Ovary (tissue), 10 donors: ENCODE data around the gene GCN1. TPM values are rescaled to one million over a fixed set of nuclear protein-coding genes. Genes with fewer than 3 reads are reported as not detected.

Experiments
- DNase-seq, 5 donors: peaks; one replicate each; pipeline ENCODE4 v3.0.0-alpha.2; 2019 to 2020
- H3K27ac ChIP-seq, 2 donors: fragments of 200-600 bp; one replicate each; pipeline versions ENCODE4 v1.5.1 to v1.8.0; 2019 to 2022
- H3K27me3 ChIP-seq: fragments of 200-600 bp; one replicate; pipeline ENCODE4 v1.8.0; 2022
- H3K36me3 ChIP-seq: fragments of 200-600 bp; sonication (generic); one replicate; pipeline ENCODE4 v1.5.1; 2019
- H3K4me1 ChIP-seq: one replicate; pipeline ENCODE4 v1.8.1; 2013; ENCODE audit warnings: mild to moderate bottlenecking, moderate library complexity; ENCODE audit not compliant: insufficient read depth
- H3K4me3 ChIP-seq: fragments of 200-600 bp; sonication (generic); one replicate; pipeline ENCODE4 v1.5.1; 2017
- H3K9me3 ChIP-seq, 2 donors: fragments of 200-600 bp in 1 of 2; sonication (generic) in 1 of 2; one replicate each; pipeline versions ENCODE4 v1.5.1 to v1.8.1; 2013 to 2019; ENCODE audit warnings: mild to moderate bottlenecking in 1 of 2, moderate library complexity in 1 of 2
- EP300 ChIP-seq: sonication (generic); formaldehyde crosslinking; IDR thresholded peaks from one replicate; pipeline ENCODE4 v1.6.1; 2017; ENCODE audit warnings: antibody characterized with exemption
- POLR2A ChIP-seq: fragments of 450-650 bp; IDR thresholded peaks from one replicate; pipeline ENCODE4 v1.6.1; 2017; ENCODE audit warnings: antibody characterized with exemption, mild to moderate bottlenecking, moderate library complexity
- WGBS, 3 donors: extraction: QIAGEN DNeasy Blood & Tissue Kit in 1 of 3; methylation state at CpG; one replicate each; pipeline versions ENCODE4 v1.1.5 to v1.1.7; 2013 to 2017; 5-methylcytosine and 5-hydroxymethylcytosine counted together
- intact Hi-C, 4 donors: fragments of 100-400 bp; cut with DNase I; formaldehyde crosslinking; loops; one replicate each; pipeline versions ENCODE4 v1.11.0 to v1.15.1; 2022 to 2023
- long read RNA-seq, 3 donors: library from polyadenylated mRNA in 2 of 3; unstranded in 2 of 3; transcript quantifications; one replicate each; pipeline ENCODE4 v2.0.0 and lab custom pipeline, GENCODE V29; 2021 to 2026
- polyA plus RNA-seq, 2 donors: library from polyadenylated mRNA; stranded (reverse); fragments of 200-250 nt in 1 of 2; fragments of 350-450 nt in 1 of 2; fragmentation: Illumina TruSeq in 1 of 2; extraction: RNeasy Lipid Tissue Mini Kit (QIAGEN cat#74804) in 1 of 2; gene quantifications; one replicate each; pipeline ENCODE4 v1.2.3, GENCODE V29; 2013 to 2014
- total RNA-seq, 7 donors: library from RNA; depleted of rRNA in 2 of 7; stranded (reverse); fragments of >200 nt in 2 of 7; fragmentation: NEBNext Ultra II Directional in 3 of 7; extraction: Animal tissue kit (Norgen Biotek cat#: 25700) in 3 of 7; gene quantifications; one replicate each; pipeline versions ENCODE4 v1.1.0 to v1.2.4, GENCODE V29; 2016 to 2023
- TF ChIP-seq, protein P1 (sequence below), 3 donors: fragments of 450-650 bp in 2 of 3; fragments of 200-600 bp in 1 of 3; IDR thresholded peaks; one replicate each; pipeline versions ENCODE4 v1.5.1 to v1.8.0; 2016 to 2022; ENCODE audit warnings: antibody characterized with exemption in 3 of 3, mild to moderate bottlenecking in 1 of 3
- donor health status: DM: no; HTN: no; CAD: no; lungs with moderate emphysema.
- donor health status: DM: no; HTN: no; CAD: no.
- donor health status: Bipolar disorder and iron deficiency.
- donor health status: DM: yes; HTN: yes; CAD: no.
- donor health status: DM: no; HTN: no; CAD: no.
- donor health status: DM: yes; HTN: yes; CAD: no.

The GCN1 gene
- total RNA-seq (10 to 100 TPM; 34.6 to 86.2 (median 69.8) TPM), polyA plus RNA-seq (10 to 100 TPM; 22.6 to 25.6 TPM)
- long read RNA-seq, donor 1, partial matches to known transcripts, result 46 of 54 reads
- long read RNA-seq, donor 1, other reads (novel, unspliced or antisense), result 8 of 54 reads
- long read RNA-seq, donor 2, partial matches to known transcripts, result 18 of 18 reads
- long read RNA-seq, donor 2, other reads (novel, unspliced or antisense), result 0 of 18 reads
- long read RNA-seq, donor 3, full-length matches to known transcripts, result 8 of 87 reads
- long read RNA-seq, donor 3, partial matches to known transcripts, result 69 of 87 reads
- long read RNA-seq, donor 3, other reads (novel, unspliced or antisense), result 10 of 87 reads

GRCh38 chr12:120194534-120195395 lies at the start of gene GCN1:
Gene GCN1, minus strand, starts transcription at chr12:120194715. Its CDS starts 18 bp downstream, at chr12:120194697.
- Histone ChIP-seq H3K27me3 (no peaks in the 10 kb centered on the region), H3K9me3 (no peaks in the 10 kb centered on the region), H3K27ac (peak within 1 kb of the TSS in 1 of 2 donors; percentile 81), H3K4me1 (peaks cover 12% of the 10 kb centered on the region), H3K4me3 (peak within 1 kb of the TSS; percentile 85), H3K36me3 (no peaks in the 10 kb centered on the region)
- WGBS, 3 donors, result 1 to 4% (median 2%) methylated on average over 38 to 62 of the region's 62 CpGs
- DNase-seq, result peak; percentile 78 to 93 (median 87)
- intact Hi-C loops, result no loop called here
- TF ChIP-seq POLR2A, result peak; percentile 79
- TF ChIP-seq EP300, result no peak

- H3K4me3 ChIP-seq, result no peak overlapping the region
- no peak overlapping the region for H3K27ac ChIP-seq
- H3K27me3 ChIP-seq, result no peaks in the 10 kb centered on the region
- 72 to 85% (median 81%) methylated on average over 8 of the region's 8 CpGs for WGBS, 3 donors
- H3K9me3 ChIP-seq, result no peaks in the 10 kb centered on the region
- intact Hi-C loops, result no loop called here
- H3K4me1 ChIP-seq, result peaks cover 5% of the 10 kb centered on the region
- TF ChIP-seq, protein P1, sequence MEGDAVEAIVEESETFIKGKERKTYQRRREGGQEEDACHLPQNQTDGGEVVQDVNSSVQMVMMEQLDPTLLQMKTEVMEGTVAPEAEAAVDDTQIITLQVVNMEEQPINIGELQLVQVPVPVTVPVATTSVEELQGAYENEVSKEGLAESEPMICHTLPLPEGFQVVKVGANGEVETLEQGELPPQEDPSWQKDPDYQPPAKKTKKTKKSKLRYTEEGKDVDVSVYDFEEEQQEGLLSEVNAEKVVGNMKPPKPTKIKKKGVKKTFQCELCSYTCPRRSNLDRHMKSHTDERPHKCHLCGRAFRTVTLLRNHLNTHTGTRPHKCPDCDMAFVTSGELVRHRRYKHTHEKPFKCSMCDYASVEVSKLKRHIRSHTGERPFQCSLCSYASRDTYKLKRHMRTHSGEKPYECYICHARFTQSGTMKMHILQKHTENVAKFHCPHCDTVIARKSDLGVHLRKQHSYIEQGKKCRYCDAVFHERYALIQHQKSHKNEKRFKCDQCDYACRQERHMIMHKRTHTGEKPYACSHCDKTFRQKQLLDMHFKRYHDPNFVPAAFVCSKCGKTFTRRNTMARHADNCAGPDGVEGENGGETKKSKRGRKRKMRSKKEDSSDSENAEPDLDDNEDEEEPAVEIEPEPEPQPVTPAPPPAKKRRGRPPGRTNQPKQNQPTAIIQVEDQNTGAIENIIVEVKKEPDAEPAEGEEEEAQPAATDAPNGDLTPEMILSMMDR (IDR thresholded peaks at IDR 0.05), result no peak
- no peak for TF ChIP-seq EP300
- no peak for TF ChIP-seq POLR2A
- no peaks in the 10 kb centered on the region for H3K36me3 ChIP-seq
- DNase-seq, result no peak
Measured at GRCh38 chr12:120242971-120243699, 48.6 kb upstream of the GCN1 start.

- Histone ChIP-seq H3K9me3 (no peaks in the 10 kb centered on the region), H3K36me3 (no peaks in the 10 kb centered on the region), H3K27ac (no peak overlapping the region), H3K27me3 (no peaks in the 10 kb centered on the region), H3K4me3 (no peak overlapping the region), H3K4me1 (peaks cover 7% of the 10 kb centered on the region)
- no peak for DNase-seq
- TF ChIP-seq EP300 (no peak), POLR2A (no peak)
- TF ChIP-seq, protein P1 (IDR thresholded peaks at IDR 0.05), result no peak
- WGBS, 3 donors, result 78 to 85% (median 82%) methylated on average over 9 of the region's 9 CpGs
- intact Hi-C loops, result no loop called here
Measured at GRCh38 chr12:120242275-120242799, 47.8 kb upstream of the GCN1 start.

DNA sequence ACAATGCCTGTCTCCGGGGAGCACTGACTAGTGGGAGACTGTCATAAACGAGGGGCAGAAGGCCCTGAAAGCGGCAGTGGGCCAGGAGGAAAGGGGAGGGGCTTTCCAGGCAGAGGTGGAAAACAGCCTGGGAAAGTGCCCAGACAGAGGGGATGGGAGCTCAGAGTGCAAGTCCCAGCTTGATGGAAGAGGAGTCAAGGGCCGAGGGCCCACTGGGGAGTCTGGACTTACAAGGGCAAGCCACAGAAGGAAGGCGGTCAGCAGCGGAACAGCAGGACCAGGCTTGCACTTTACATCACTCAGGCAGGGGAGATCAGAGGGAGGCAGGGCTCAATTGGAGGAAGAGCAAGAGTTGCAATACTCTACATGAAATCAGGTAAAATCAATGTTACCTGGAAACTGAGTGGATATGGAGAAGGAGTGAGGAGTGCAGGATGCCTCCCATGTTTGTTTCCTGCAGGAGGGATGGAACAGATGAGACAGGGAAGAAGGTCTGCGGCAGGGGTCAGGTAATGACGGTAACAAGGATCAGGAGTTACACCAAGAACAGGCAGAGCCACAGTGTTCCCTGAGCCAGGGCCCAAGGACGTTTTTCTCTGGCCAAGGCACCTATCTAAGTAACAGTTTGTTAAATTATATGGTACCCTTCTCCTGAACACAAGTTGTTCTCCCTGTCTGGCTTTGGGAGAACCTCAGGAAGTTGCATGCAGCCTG lies 47.2 kb upstream of the GCN1 start:
- Histone ChIP-seq H3K27me3 (no peaks in the 10 kb centered on the region), H3K4me3 (no peak overlapping the region), H3K36me3 (no peaks in the 10 kb centered on the region), H3K4me1 (peaks cover 7% of the 10 kb centered on the region), H3K27ac (no peak overlapping the region), H3K9me3 (no peaks in the 10 kb centered on the region)
- no peak for TF ChIP-seq POLR2A
- no peak for TF ChIP-seq EP300
- TF ChIP-seq, protein P1 (IDR thresholded peaks at IDR 0.05), result no peak
- peak in 1 of 5 donors; percentile 60 for DNase-seq
- 54 to 55% (median 55%) methylated on average over 9 of the region's 9 CpGs for WGBS, 3 donors
- intact Hi-C loops, result no loop called here
